Measurements from ENCODE around the gene GPAT3. TPM values are rescaled to one million over a fixed set of nuclear protein-coding genes. Genes with fewer than 3 reads are reported as not detected.

Gene GPAT3
- total RNA-seq, 1 donor from 2014 or later, result 44.2 TPM

GRCh38 chr4:83510442-83510841 is 25.5 kb upstream of the GPAT3 start:
- H3K4me3 ChIP-seq, result no peak overlapping the region
- intact Hi-C loops (cut with micrococcal nuclease), result no loop called here
- TF ChIP-seq CTCF (IDR thresholded peaks at IDR 0.05; ENCODE audit: borderline replicate concordance), result no peak
- no peaks in the 10 kb centered on the region for H3K27me3 ChIP-seq (ENCODE audit: low read depth)
- no peaks in the 10 kb centered on the region for H3K9me3 ChIP-seq (replicated peaks)
- H3K27ac ChIP-seq (replicated peaks), result no peak overlapping the region
- H3K4me1 ChIP-seq, result no peaks in the 10 kb centered on the region
- no peaks in the 10 kb centered on the region for H3K36me3 ChIP-seq
- DNase-seq, result no peak

GRCh38 chr4:83516042-83516772 is 19.7 kb upstream of the GPAT3 start:
- intact Hi-C loops (cut with micrococcal nuclease), result no loop called here
- Histone ChIP-seq H3K27ac (replicated peaks) (no peak overlapping the region), H3K36me3 (no peaks in the 10 kb centered on the region), H3K4me3 (no peak overlapping the region), H3K4me1 (no peaks in the 10 kb centered on the region), H3K27me3 (ENCODE audit: low read depth) (no peaks in the 10 kb centered on the region), H3K9me3 (replicated peaks) (no peaks in the 10 kb centered on the region)
- no peak for TF ChIP-seq CTCF (IDR thresholded peaks at IDR 0.05; ENCODE audit: borderline replicate concordance)
- no peak for DNase-seq

- TF ChIP-seq CTCF (IDR thresholded peaks at IDR 0.05; ENCODE audit: borderline replicate concordance), result no peak
- intact Hi-C loops (cut with micrococcal nuclease), result no loop called here
- no peaks in the 10 kb centered on the region for H3K27me3 ChIP-seq (ENCODE audit: low read depth)
- DNase-seq, result no peak
- H3K9me3 ChIP-seq (replicated peaks), result peaks cover 12% of the 10 kb centered on the region
- H3K4me3 ChIP-seq, result no peak overlapping the region
- no peak overlapping the region for H3K27ac ChIP-seq (replicated peaks)
- H3K36me3 ChIP-seq, result no peaks in the 10 kb centered on the region
- H3K4me1 ChIP-seq, result no peaks in the 10 kb centered on the region
Measured at GRCh38 chr4:83522239-83522638, 13.7 kb upstream of the GPAT3 start.

- Histone ChIP-seq H3K4me3 (no peak overlapping the region), H3K27ac (replicated peaks) (no peak overlapping the region), H3K36me3 (no peaks in the 10 kb centered on the region), H3K9me3 (replicated peaks) (peaks cover 24% of the 10 kb centered on the region), H3K27me3 (ENCODE audit: low read depth) (peaks cover 8% of the 10 kb centered on the region), H3K4me1 (no peaks in the 10 kb centered on the region)
- DNase-seq, result no peak
- intact Hi-C loops (cut with micrococcal nuclease), result no loop called here
- no peak for TF ChIP-seq CTCF (IDR thresholded peaks at IDR 0.05; ENCODE audit: borderline replicate concordance)
Measured at GRCh38 chr4:83527671-83528070, 8.2 kb upstream of the GPAT3 start.

GRCh38 chr4:83536362-83537272 is 709 bp downstream of the GPAT3 start:
- H3K4me1 ChIP-seq, result peaks cover 47% of the 10 kb centered on the region
- H3K27ac ChIP-seq (replicated peaks), result peak overlapping the region; percentile 93
- DNase-seq, result peak; percentile 26
- intact Hi-C loops (cut with micrococcal nuclease), result no loop called here
- H3K27me3 ChIP-seq (ENCODE audit: low read depth), result peaks cover 9% of the 10 kb centered on the region
- H3K9me3 ChIP-seq (replicated peaks), result no peaks in the 10 kb centered on the region
- no peaks in the 10 kb centered on the region for H3K36me3 ChIP-seq
- no peak for TF ChIP-seq CTCF (IDR thresholded peaks at IDR 0.05; ENCODE audit: borderline replicate concordance)
- H3K4me3 ChIP-seq, result peak overlapping the region; percentile 81
